ENCODE data around the gene PAK6. TPM values are rescaled to one million over a fixed set of nuclear protein-coding genes. Genes with fewer than 3 reads are reported as not detected.
A peak's percentile ranks its signal among the peaks of the same experiment; 100 is the strongest.

PAK6 gene
- total and polyA plus RNA-seq, 2 experiments from 2014 or later = 2.4 to 20.0 TPM

DNA sequence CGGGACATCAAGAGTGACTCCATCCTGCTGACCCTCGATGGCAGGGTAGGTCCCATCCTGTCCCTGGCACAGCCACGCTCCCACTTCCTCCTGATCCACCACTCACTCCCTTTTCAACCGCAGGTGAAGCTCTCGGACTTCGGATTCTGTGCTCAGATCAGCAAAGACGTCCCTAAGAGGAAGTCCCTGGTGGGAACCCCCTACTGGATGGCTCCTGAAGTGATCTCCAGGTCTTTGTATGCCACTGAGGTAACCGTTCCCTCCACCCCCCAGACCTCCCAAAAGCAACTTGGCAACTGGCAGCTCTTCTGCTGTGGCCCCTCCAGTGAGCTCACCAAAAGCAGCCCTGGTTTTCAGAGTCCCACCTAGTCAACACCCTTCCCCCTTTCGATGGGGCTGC is 34.6 kb downstream of the PAK6 start (continued):
- TF ChIP-seq, protein P1, sequence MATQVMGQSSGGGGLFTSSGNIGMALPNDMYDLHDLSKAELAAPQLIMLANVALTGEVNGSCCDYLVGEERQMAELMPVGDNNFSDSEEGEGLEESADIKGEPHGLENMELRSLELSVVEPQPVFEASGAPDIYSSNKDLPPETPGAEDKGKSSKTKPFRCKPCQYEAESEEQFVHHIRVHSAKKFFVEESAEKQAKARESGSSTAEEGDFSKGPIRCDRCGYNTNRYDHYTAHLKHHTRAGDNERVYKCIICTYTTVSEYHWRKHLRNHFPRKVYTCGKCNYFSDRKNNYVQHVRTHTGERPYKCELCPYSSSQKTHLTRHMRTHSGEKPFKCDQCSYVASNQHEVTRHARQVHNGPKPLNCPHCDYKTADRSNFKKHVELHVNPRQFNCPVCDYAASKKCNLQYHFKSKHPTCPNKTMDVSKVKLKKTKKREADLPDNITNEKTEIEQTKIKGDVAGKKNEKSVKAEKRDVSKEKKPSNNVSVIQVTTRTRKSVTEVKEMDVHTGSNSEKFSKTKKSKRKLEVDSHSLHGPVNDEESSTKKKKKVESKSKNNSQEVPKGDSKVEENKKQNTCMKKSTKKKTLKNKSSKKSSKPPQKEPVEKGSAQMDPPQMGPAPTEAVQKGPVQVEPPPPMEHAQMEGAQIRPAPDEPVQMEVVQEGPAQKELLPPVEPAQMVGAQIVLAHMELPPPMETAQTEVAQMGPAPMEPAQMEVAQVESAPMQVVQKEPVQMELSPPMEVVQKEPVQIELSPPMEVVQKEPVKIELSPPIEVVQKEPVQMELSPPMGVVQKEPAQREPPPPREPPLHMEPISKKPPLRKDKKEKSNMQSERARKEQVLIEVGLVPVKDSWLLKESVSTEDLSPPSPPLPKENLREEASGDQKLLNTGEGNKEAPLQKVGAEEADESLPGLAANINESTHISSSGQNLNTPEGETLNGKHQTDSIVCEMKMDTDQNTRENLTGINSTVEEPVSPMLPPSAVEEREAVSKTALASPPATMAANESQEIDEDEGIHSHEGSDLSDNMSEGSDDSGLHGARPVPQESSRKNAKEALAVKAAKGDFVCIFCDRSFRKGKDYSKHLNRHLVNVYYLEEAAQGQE (IDR thresholded peaks at IDR 0.05; ENCODE audit: unreplicated experiment) = no peak
- no peak for TF ChIP-seq POLR2AphosphoS5 (IDR thresholded peaks at IDR 0.05; ENCODE audit: low read depth)
- no peak for TF ChIP-seq JUNB (IDR thresholded peaks at IDR 0.05; ENCODE audit: unreplicated experiment)
- no peak for TF ChIP-seq EZH2phosphoT487 (IDR thresholded peaks at IDR 0.05; ENCODE audit: unreplicated experiment)

DNA sequence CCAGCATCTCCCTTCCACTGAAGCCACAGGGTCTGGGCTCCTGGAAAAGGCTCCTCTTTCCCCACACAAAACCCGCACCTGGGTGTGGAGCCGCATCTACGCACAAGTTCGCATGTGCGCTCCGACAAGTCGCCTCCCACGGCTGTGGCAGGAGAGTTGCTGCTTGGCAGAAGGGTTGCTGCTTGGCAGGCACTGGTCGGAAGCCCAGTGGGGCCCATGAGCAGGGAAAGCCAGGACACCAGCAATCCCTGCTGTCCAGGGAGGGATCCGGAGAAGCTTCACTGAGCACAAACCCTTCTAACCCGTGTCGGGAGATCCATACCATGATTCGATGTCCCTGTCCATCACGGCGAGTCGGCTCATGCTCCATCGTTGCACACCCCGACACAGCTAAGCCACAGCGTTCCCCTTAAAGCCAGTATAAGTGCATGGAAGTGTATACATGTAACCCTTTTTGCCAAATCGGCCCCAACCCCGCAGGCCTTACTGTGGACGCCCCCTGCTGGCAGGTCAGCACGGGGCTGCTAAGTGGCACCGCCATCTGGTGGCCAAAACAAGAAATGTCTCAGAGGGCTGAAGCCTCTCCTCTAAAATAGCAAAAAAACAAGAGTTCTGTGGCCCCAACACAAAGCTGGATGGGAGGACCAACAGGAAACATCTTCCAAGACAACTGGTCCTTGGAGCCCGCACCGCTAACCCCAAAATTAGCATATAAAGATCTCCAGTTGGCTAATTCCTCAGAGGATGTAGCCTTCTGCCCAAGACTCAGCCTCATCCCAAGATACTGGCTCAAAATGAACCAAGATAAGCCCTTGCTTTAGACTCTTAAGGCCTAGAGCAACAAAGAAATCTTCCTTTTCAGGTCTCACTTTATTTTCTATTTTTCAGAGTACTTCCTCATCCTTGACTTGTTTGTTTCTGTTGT is 35.7 kb downstream of the PAK6 start:
- Mint-ChIP-seq H3K27me3 (ENCODE audit: insufficient read depth, low read depth, poor library complexity) (peaks cover 32% of the 10 kb centered on the region), H3K9me3 (no peaks in the 10 kb centered on the region), H3K36me3 (ENCODE audit: low read depth) (no peaks in the 10 kb centered on the region; the same call in 2 of the 3 replicates), H3K27ac (no peak overlapping the region), H3K4me1 (peaks cover 36% of the 10 kb centered on the region), H3K4me3 (no peak overlapping the region)
- H3F3A ChIP-seq (replicated peaks; ENCODE audit: low read depth) = peaks cover 4% of the 10 kb centered on the region; the same call in 1 of the 2 replicates
- peaks cover 14% of the 10 kb centered on the region for H3K27me3 ChIP-seq (ENCODE audit: insufficient read depth)
- H3K36me3 ChIP-seq (ENCODE audit: insufficient read depth) = no peaks in the 10 kb centered on the region
- DNase-seq (ENCODE audit: low spot score) = peak; percentile 96
- H3K4me1 ChIP-seq (ENCODE audit: insufficient read depth) = peaks cover 14% of the 10 kb centered on the region
- no peak overlapping the region for H3K4me2 ChIP-seq
- no peak overlapping the region for H3K27ac ChIP-seq (ENCODE audit: low read depth)
- no peak overlapping the region for H2AFZ ChIP-seq
- ATAC-seq = peak; percentile 41
- H3K79me2 ChIP-seq (replicated peaks; ENCODE audit: insufficient read depth) = no peaks in the 10 kb centered on the region
- no peak overlapping the region for H3K4me3 ChIP-seq
- no peaks in the 10 kb centered on the region for H4K20me1 ChIP-seq (replicated peaks; ENCODE audit: insufficient read depth)
- H3K9me2 ChIP-seq (ENCODE audit: insufficient read depth) = no peaks in the 10 kb centered on the region
- no peak for TF ChIP-seq EZH2phosphoT487 (IDR thresholded peaks at IDR 0.05; ENCODE audit: unreplicated experiment)
- 0 out of 2 replicates have a peak, but pooled peaks have one; percentile 10 for TF ChIP-seq ZNF331 (CRISPR knock-in tag; IDR thresholded peaks at IDR 0.05; ENCODE audit: low read depth)
- TF ChIP-seq ZNF114 (CRISPR knock-in tag; IDR thresholded peaks at IDR 0.05) = no peak
- TF ChIP-seq, protein P1 (IDR thresholded peaks at IDR 0.05; ENCODE audit: unreplicated experiment) = no peak
- TF ChIP-seq STAT1 (IDR thresholded peaks at IDR 0.05; ENCODE audit: unreplicated experiment) = no peak
- TF ChIP-seq CREB1 (CRISPR knock-in tag; IDR thresholded peaks at IDR 0.05; ENCODE audit: low read depth) = no peak
- TF ChIP-seq, protein P2, sequence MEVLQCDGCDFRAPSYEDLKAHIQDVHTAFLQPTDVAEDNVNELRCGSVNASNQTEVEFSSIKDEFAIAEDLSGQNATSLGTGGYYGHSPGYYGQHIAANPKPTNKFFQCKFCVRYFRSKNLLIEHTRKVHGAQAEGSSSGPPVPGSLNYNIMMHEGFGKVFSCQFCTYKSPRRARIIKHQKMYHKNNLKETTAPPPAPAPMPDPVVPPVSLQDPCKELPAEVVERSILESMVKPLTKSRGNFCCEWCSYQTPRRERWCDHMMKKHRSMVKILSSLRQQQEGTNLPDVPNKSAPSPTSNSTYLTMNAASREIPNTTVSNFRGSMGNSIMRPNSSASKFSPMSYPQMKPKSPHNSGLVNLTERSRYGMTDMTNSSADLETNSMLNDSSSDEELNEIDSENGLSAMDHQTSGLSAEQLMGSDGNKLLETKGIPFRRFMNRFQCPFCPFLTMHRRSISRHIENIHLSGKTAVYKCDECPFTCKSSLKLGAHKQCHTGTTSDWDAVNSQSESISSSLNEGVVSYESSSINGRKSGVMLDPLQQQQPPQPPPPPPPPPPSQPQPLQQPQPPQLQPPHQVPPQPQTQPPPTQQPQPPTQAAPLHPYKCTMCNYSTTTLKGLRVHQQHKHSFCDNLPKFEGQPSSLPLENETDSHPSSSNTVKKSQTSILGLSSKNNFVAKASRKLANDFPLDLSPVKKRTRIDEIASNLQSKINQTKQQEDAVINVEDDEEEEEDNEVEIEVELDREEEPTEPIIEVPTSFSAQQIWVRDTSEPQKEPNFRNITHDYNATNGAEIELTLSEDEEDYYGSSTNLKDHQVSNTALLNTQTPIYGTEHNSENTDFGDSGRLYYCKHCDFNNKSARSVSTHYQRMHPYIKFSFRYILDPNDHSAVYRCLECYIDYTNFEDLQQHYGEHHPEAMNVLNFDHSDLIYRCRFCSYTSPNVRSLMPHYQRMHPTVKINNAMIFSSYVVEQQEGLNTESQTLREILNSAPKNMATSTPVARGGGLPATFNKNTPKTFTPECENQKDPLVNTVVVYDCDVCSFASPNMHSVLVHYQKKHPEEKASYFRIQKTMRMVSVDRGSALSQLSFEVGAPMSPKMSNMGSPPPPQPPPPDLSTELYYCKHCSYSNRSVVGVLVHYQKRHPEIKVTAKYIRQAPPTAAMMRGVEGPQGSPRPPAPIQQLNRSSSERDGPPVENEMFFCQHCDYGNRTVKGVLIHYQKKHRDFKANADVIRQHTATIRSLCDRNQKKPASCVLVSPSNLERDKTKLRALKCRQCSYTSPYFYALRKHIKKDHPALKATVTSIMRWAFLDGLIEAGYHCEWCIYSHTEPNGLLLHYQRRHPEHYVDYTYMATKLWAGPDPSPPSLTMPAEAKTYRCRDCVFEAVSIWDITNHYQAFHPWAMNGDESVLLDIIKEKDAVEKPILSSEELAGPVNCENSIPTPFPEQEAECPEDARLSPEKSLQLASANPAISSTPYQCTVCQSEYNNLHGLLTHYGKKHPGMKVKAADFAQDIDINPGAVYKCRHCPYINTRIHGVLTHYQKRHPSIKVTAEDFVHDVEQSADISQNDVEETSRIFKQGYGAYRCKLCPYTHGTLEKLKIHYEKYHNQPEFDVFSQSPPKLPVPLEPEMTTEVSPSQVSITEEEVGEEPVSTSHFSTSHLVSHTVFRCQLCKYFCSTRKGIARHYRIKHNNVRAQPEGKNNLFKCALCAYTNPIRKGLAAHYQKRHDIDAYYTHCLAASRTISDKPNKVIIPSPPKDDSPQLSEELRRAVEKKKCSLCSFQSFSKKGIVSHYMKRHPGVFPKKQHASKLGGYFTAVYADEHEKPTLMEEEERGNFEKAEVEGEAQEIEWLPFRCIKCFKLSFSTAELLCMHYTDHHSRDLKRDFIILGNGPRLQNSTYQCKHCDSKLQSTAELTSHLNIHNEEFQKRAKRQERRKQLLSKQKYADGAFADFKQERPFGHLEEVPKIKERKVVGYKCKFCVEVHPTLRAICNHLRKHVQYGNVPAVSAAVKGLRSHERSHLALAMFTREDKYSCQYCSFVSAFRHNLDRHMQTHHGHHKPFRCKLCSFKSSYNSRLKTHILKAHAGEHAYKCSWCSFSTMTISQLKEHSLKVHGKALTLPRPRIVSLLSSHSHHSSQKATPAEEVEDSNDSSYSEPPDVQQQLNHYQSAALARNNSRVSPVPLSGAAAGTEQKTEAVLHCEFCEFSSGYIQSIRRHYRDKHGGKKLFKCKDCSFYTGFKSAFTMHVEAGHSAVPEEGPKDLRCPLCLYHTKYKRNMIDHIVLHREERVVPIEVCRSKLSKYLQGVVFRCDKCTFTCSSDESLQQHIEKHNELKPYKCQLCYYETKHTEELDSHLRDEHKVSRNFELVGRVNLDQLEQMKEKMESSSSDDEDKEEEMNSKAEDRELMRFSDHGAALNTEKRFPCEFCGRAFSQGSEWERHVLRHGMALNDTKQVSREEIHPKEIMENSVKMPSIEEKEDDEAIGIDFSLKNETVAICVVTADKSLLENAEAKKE (CRISPR knock-in tag; IDR thresholded peaks at IDR 0.05) = no peak
- no peak for TF ChIP-seq POLR2AphosphoS5 (IDR thresholded peaks at IDR 0.05; ENCODE audit: low read depth)

All from GM23338 (cell line).